Measurements from ENCODE around the gene UBE2E3. TPM values are rescaled to one million over a fixed set of nuclear protein-coding genes. Genes with fewer than 3 reads are reported as not detected.
"Not testable (repeated sequence)": the region's sequence is repeated elsewhere in the genome, so short reads cannot be mapped to it uniquely, and the experiment has no call there.

Gene UBE2E3
- total RNA-seq, 2 donors from 2014 or later, result 49.7 to 53.8 TPM

DNA sequence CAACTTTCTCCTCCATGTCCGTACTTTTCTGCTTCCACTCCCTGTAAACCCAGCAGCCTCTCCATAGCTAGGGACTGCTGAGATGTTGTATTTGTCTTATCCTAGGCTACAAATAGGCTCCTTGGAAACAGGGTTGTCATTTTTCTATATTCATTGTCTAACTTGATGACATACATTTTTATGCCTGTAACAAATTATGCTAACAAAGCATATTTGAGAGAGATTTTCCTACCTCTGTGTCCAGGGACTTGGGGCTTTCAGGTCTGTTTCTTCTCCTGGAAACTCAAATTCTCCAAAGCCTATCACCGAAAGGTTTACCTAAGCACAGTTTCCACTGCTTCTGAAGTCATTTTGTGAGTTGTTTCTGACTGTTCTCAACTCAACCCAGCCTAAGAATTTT, 102.7 kb downstream of the UBE2E3 start:
- H3K4me3 ChIP-seq, result no peak overlapping the region
- H3K27ac ChIP-seq, result no peak overlapping the region
- H3K9me3 ChIP-seq, result no peaks in the 10 kb centered on the region
- H3K36me3 ChIP-seq, result no peaks in the 10 kb centered on the region
- H3K27me3 ChIP-seq (replicated peaks; ENCODE audit: insufficient read depth), result no peaks in the 10 kb centered on the region
- DNase-seq (ENCODE audit: low spot score) (no peak), ATAC-seq (ENCODE audit: insufficient number of reproducible peaks, low FRiP score, low read depth) (no peak)
- TF ChIP-seq, protein P1, sequence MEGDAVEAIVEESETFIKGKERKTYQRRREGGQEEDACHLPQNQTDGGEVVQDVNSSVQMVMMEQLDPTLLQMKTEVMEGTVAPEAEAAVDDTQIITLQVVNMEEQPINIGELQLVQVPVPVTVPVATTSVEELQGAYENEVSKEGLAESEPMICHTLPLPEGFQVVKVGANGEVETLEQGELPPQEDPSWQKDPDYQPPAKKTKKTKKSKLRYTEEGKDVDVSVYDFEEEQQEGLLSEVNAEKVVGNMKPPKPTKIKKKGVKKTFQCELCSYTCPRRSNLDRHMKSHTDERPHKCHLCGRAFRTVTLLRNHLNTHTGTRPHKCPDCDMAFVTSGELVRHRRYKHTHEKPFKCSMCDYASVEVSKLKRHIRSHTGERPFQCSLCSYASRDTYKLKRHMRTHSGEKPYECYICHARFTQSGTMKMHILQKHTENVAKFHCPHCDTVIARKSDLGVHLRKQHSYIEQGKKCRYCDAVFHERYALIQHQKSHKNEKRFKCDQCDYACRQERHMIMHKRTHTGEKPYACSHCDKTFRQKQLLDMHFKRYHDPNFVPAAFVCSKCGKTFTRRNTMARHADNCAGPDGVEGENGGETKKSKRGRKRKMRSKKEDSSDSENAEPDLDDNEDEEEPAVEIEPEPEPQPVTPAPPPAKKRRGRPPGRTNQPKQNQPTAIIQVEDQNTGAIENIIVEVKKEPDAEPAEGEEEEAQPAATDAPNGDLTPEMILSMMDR (IDR thresholded peaks at IDR 0.05), result no peak
- H3K4me1 ChIP-seq (ENCODE audit: control insufficient read depth in 1 of 2, low read depth in 2 of 2), result peaks cover 0 to 7% of the 10 kb centered on the region in 2 donors

DNA sequence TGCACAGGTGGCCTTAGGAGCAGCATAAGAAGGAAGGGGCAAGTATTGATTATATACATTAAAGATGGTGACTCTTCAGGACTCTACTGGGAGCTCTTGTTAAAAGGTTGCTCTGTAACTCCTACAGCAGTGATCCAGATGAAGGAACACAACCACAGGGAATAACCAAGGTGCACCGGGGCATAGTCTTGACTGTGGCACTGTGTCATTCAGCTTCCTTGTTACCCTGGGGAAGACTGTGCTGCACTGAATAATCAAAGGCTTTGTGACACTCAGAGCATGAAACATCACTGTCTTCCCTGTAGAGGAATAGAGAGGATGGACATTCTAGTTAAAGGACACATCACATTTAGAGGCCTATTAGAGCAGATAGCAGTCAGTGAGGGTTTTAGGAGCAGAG, 105.3 kb downstream of the UBE2E3 start:
- no peaks in the 10 kb centered on the region for H3K27me3 ChIP-seq (replicated peaks; ENCODE audit: insufficient read depth)
- no peak overlapping the region for H3K4me3 ChIP-seq
- TF ChIP-seq, protein P1 (IDR thresholded peaks at IDR 0.05), result no peak
- no peaks in the 10 kb centered on the region for H3K36me3 ChIP-seq
- no peak for DNase-seq (ENCODE audit: low spot score)
- no peak for ATAC-seq (ENCODE audit: insufficient number of reproducible peaks, low FRiP score, low read depth)
- H3K27ac ChIP-seq, result no peak overlapping the region
- H3K4me1 ChIP-seq (ENCODE audit: control insufficient read depth in 1 of 2, low read depth in 2 of 2), result no peaks in the 10 kb centered on the region
- H3K9me3 ChIP-seq, result no peaks in the 10 kb centered on the region

DNA sequence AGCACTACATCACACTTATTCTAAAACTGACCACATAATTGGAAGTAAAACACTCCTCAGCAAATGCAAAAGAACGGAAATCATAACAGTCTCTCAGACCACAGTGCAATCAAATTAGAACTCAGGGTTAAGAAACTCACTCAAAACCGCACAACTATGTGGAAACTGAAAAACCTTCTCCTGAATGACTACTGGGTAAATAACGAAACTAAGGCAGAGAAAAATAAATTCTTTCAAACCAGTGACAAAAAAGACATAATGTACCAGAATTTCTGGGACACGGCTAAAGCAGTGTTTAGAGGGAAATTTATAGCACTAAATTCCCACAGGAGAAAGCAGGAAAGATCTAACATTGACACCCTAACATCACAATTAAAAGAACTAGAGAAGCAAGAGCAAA, 111.5 kb downstream of the UBE2E3 start:
- ATAC-seq (ENCODE audit: insufficient number of reproducible peaks, low FRiP score, low read depth); DNase-seq (ENCODE audit: low spot score); H3K4me3 ChIP-seq; H3K4me1 ChIP-seq (ENCODE audit: control insufficient read depth in 1 of 2, low read depth in 2 of 2); H3K27ac ChIP-seq; H3K27me3 ChIP-seq (replicated peaks; ENCODE audit: insufficient read depth); H3K36me3 ChIP-seq: not testable (repeated sequence)
- H3K9me3 ChIP-seq, result peaks cover 18% of the 10 kb centered on the region

DNA sequence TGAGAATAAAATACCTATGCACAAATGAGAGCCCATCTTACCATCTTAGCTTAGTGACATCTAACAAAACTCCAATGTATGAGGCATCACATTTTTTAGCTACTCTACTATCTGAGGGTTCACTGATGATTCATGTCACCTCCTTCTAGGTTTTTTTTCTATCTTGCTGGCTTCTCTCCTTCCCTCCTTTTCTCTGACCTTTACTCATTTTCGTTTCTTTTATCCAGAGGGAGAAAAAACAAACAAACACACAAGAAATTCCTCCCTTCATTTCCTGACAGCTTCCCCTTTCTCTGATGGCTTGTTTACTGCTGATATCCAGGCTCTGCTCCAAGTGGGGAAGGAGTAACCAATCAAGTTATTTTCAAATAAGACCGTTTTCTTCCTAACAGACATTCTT, 115.1 kb downstream of the UBE2E3 start:
- ATAC-seq (ENCODE audit: insufficient number of reproducible peaks, low FRiP score, low read depth) (no peak), DNase-seq (ENCODE audit: low spot score) (no peak)
- H3K36me3 ChIP-seq, result no peaks in the 10 kb centered on the region
- H3K4me1 ChIP-seq (ENCODE audit: control insufficient read depth in 1 of 2, low read depth in 2 of 2), result no peaks in the 10 kb centered on the region
- H3K27ac ChIP-seq, result no peak overlapping the region
- no peaks in the 10 kb centered on the region for H3K27me3 ChIP-seq (replicated peaks; ENCODE audit: insufficient read depth)
- TF ChIP-seq, protein P1 (IDR thresholded peaks at IDR 0.05), result no peak
- H3K4me3 ChIP-seq, result no peak overlapping the region
- peaks cover 18% of the 10 kb centered on the region for H3K9me3 ChIP-seq

DNA sequence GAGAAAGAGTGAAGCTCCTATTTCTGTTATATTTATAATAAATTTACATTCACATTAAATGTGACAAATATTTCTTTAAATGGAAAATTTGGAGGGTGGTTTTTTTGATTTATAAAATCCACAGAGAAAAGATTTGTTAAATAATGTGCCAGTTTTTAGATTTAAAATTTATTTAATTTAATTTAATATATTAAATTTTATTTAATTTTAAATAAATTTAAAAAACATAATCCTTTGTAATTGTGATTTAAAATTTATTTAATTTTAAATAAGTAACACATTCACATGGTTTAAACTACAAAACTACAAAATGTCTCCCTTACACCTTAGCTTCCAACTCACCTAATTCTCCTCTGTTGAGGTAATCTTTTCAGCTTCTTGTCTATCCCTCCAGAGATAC, 123.3 kb downstream of the UBE2E3 start:
- no peak overlapping the region for H3K4me3 ChIP-seq
- H3K9me3 ChIP-seq, result no peaks in the 10 kb centered on the region
- H3K36me3 ChIP-seq, result no peaks in the 10 kb centered on the region
- no peaks in the 10 kb centered on the region for H3K4me1 ChIP-seq (ENCODE audit: control insufficient read depth in 1 of 2, low read depth in 2 of 2)
- ATAC-seq (ENCODE audit: insufficient number of reproducible peaks, low FRiP score, low read depth) (no peak), DNase-seq (ENCODE audit: low spot score) (no peak)
- H3K27me3 ChIP-seq (replicated peaks; ENCODE audit: insufficient read depth), result no peaks in the 10 kb centered on the region
- TF ChIP-seq, protein P1 (IDR thresholded peaks at IDR 0.05), result no peak
- no peak overlapping the region for H3K27ac ChIP-seq

DNA sequence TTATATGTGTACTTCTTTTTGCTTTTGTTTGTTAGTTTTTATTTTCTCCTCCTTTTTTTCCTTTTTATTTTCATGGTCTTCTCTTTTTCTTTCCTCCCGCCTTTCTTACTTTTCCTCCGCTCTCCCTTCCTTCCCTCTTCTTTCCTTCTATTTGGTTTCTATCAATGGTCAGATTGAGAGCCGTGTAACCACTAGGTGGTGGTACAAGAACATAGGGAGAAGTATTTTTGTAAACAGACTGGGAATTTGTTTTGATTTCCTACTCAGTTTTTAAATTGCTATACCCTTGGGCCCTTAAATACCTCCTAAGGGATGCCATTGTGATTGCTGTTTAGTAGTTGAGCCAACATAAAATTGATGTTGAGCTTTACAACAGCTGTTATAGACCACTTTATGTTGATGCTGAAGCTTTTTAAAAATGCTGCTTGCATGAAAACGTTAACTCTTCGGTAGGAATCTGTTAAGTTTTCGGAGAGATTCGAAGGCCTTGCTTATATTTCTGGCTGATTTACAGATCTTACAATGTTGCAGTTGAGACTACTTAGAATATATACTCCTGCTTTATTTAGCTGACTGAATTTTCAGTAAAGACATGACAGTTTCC, 124.2 kb downstream of the UBE2E3 start:
- no peaks in the 10 kb centered on the region for H3K36me3 ChIP-seq
- H3K27me3 ChIP-seq (replicated peaks; ENCODE audit: insufficient read depth), result no peaks in the 10 kb centered on the region
- ATAC-seq (ENCODE audit: insufficient number of reproducible peaks, low FRiP score, low read depth), result no peak
- no peaks in the 10 kb centered on the region for H3K4me1 ChIP-seq (ENCODE audit: control insufficient read depth in 1 of 2, low read depth in 2 of 2)
- H3K4me3 ChIP-seq, result no peak overlapping the region
- TF ChIP-seq, protein P1 (IDR thresholded peaks at IDR 0.05), result peak; percentile 24
- no peak for DNase-seq (ENCODE audit: low spot score)
- H3K27ac ChIP-seq, result no peak overlapping the region
- H3K9me3 ChIP-seq, result no peaks in the 10 kb centered on the region
